ENCODE results near the gene AK9.

The AK9 gene

DNA sequence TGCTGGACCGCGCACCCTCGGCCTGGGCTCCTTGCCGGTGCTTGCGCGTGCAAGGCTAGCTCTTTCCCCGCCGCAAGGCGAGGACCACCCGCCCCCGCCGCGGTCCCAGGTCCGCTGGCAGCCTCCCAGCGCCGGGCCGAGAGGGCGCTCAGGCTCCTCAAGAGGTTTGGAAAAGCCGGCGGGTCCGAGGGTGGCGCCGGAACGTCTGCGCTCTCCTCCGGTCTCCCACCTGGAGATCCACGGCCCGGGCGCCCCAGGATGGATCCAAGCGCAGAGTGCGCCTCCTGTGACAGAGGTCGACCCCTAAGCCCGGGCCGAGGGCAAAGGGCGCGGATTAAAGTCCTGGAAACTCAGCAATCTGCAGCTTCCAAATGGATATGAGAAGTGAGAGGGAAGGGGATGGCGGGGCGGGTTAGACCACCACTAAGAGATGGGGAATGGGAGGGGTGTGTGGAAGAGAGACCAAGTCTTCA is 234.9 kb downstream of the AK9 start:
- peak overlapping the region; percentile 79 for H3K4me3 ChIP-seq (ENCODE audit: low read depth, low read length, poor library complexity, severe bottlenecking)
- peaks cover 10% of the 10 kb centered on the region; the same call in 1 of the 2 replicates for H3F3A ChIP-seq (ENCODE audit: insufficient read depth, low read length)
- peaks cover 19% of the 10 kb centered on the region for H3K36me3 ChIP-seq (ENCODE audit: insufficient read depth, low read length)
- no peak overlapping the region for H2AFZ ChIP-seq (ENCODE audit: low read length)
- H3K79me2 ChIP-seq (ENCODE audit: insufficient read depth, low read length), result no peaks in the 10 kb centered on the region
- H3K27ac ChIP-seq (ENCODE audit: low read depth, low read length, poor library complexity, severe bottlenecking), result peak overlapping the region; percentile 62
- peak overlapping the region; percentile 70 for H3K4me2 ChIP-seq (ENCODE audit: low read length)
- no peaks in the 10 kb centered on the region for H3K9me2 ChIP-seq (ENCODE audit: low read depth, low read length)
- H3K4me1 ChIP-seq (ENCODE audit: insufficient read depth, low read length, severe bottlenecking), result peaks cover 48% of the 10 kb centered on the region
- H3K27me3 ChIP-seq (ENCODE audit: insufficient read depth, low read length), result no peaks in the 10 kb centered on the region
- H4K20me1 ChIP-seq (ENCODE audit: insufficient read depth, low read length), result no peaks in the 10 kb centered on the region
- H3K9me3 ChIP-seq (ENCODE audit: low read length), result no peaks in the 10 kb centered on the region
- TF ChIP-seq, protein P1, sequence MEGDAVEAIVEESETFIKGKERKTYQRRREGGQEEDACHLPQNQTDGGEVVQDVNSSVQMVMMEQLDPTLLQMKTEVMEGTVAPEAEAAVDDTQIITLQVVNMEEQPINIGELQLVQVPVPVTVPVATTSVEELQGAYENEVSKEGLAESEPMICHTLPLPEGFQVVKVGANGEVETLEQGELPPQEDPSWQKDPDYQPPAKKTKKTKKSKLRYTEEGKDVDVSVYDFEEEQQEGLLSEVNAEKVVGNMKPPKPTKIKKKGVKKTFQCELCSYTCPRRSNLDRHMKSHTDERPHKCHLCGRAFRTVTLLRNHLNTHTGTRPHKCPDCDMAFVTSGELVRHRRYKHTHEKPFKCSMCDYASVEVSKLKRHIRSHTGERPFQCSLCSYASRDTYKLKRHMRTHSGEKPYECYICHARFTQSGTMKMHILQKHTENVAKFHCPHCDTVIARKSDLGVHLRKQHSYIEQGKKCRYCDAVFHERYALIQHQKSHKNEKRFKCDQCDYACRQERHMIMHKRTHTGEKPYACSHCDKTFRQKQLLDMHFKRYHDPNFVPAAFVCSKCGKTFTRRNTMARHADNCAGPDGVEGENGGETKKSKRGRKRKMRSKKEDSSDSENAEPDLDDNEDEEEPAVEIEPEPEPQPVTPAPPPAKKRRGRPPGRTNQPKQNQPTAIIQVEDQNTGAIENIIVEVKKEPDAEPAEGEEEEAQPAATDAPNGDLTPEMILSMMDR (IDR thresholded peaks at IDR 0.05; ENCODE audit: low read length), result no peak
- TF ChIP-seq EZH2 (IDR thresholded peaks at IDR 0.05; ENCODE audit: borderline replicate concordance, low read length), result no peak
- peak overlapping the region; percentile 63 for H3K9ac ChIP-seq (ENCODE audit: low read length)

DNA sequence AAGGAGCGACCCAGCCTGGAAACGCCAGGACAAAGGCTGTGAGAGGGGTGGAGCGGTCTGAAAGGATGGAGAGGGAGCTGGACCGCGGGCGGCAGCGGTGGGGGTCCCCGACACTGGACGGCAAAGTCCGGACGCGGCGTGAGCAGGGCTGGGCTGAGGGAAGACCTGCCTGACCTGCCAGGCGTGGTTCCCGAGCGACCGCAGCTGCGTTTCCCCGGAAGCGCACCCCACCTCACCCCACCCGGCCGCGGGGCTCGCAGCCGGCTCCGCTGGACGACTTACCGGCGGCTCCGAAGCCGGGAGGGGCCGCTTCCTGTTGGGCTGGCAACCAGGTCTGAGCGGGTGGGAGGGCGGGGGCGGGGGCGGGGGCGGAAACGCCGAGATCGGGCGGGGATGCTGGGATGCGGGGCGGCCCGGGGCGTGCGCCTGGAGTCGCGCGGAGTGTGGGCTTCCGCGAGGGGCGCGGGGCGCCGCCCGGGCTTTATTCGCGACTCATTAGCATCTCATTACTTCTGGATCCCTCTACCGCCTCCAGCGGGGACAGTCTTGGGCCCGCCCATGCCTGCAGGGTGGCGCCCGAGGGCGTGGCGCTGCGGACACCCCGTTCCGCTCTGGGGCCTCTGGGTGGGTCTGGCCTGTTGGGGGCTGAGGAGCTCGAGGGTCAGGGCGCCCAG is 235.4 kb downstream of the AK9 start, which contains the start of gene MICAL1:
MICAL1 (minus strand) TSS at position 336 of the 674 bp plus-strand sequence. CDS start 1,576 bp downstream, outside the sequence.
- Histone ChIP-seq H3K9ac (ENCODE audit: low read length) (peak within 1 kb of the TSS; percentile 81), H3K4me1 (ENCODE audit: insufficient read depth, low read length, severe bottlenecking) (peaks cover 48% of the 10 kb centered on the region)

DNA sequence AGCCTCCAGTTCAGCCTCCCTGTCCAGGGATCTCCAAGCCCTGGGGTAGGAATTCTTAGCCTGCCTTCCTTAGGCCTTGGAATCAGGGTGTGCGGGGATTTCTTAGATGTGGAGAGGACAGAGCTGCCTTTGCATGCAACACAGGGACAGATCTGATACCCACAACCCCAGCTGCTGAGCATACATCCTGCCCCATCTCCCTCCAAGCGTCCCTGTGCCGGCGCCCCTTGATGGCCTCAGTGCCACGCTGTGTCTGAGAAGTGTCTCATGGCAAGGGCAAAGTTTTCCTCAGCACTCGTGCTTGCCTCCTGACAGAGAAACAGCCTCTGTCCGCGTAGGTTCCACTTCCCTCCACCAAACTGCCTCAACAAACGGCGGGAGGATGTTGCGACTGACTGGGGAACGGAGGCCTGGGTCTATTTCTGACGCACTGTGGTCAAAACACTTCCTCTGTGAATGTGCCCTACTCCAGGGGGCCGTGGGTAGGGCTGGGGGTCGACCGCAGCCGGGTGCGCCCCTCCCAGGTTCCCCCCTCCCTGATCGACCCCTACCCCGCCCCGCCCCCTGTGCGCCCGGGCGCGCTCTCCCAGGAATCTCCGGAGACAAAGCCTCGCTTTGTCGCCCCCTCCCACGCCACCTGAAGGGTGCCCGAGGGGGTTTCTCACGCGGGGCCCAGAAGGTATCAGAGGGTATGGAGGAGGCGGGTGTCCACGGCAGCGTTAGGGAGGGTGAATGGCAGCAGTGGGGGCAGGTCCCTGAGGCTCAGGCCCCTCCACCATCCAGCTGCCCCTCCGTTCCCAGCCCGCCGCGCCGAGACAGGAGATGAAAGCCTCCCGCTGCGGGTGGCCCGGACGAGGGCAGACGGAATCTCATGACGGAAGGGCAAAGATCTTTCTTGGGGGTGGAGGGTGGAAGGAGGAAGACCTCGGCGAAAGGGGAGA is 236.2 kb downstream of the AK9 start:
- Histone ChIP-seq H3K9me2 (ENCODE audit: low read depth, low read length) (no peaks in the 10 kb centered on the region), H3K79me2 (ENCODE audit: insufficient read depth, low read length) (no peaks in the 10 kb centered on the region), H3K27me3 (ENCODE audit: insufficient read depth, low read length) (no peaks in the 10 kb centered on the region), H4K20me1 (ENCODE audit: insufficient read depth, low read length) (no peaks in the 10 kb centered on the region), H3K4me1 (ENCODE audit: insufficient read depth, low read length, severe bottlenecking) (peaks cover 48% of the 10 kb centered on the region), H3K4me3 (ENCODE audit: low read depth, low read length, poor library complexity, severe bottlenecking) (peak overlapping the region; percentile 79), H2AFZ (ENCODE audit: low read length) (no peak overlapping the region), H3K9ac (ENCODE audit: low read length) (peak overlapping the region; percentile 81), H3K27ac (ENCODE audit: low read depth, low read length, poor library complexity, severe bottlenecking) (peak overlapping the region; percentile 88), H3K4me2 (ENCODE audit: low read length) (peak overlapping the region; percentile 81), H3K36me3 (ENCODE audit: insufficient read depth, low read length) (peaks cover 20% of the 10 kb centered on the region; the same call in 1 of the 2 replicates), H3F3A (ENCODE audit: insufficient read depth, low read length) (peaks cover 7% of the 10 kb centered on the region; the same call in 1 of the 2 replicates), H3K9me3 (ENCODE audit: low read length) (no peaks in the 10 kb centered on the region)
- TF ChIP-seq, protein P1 (IDR thresholded peaks at IDR 0.05; ENCODE audit: low read length), result no peak

More for the DNA sequence above, 235.4 kb downstream of the AK9 start, which contains the start of gene MICAL1:
- Histone ChIP-seq H4K20me1 (ENCODE audit: insufficient read depth, low read length) (no peaks in the 10 kb centered on the region), H3K79me2 (ENCODE audit: insufficient read depth, low read length) (no peaks in the 10 kb centered on the region), H3F3A (ENCODE audit: insufficient read depth, low read length) (peaks cover 10% of the 10 kb centered on the region; the same call in 1 of the 2 replicates), H3K27me3 (ENCODE audit: insufficient read depth, low read length) (no peaks in the 10 kb centered on the region), H2AFZ (ENCODE audit: low read length) (no peak within 1 kb of the TSS), H3K27ac (ENCODE audit: low read depth, low read length, poor library complexity, severe bottlenecking) (peak within 1 kb of the TSS; percentile 88), H3K9me3 (ENCODE audit: low read length) (no peaks in the 10 kb centered on the region), H3K36me3 (ENCODE audit: insufficient read depth, low read length) (peaks cover 20% of the 10 kb centered on the region; the same call in 1 of the 2 replicates), H3K4me2 (ENCODE audit: low read length) (peak within 1 kb of the TSS; percentile 81), H3K9me2 (ENCODE audit: low read depth, low read length) (no peaks in the 10 kb centered on the region), H3K4me3 (ENCODE audit: low read depth, low read length, poor library complexity, severe bottlenecking) (peak within 1 kb of the TSS; percentile 79)
- TF ChIP-seq, protein P1 (IDR thresholded peaks at IDR 0.05; ENCODE audit: low read length), result peak; percentile 28
- no peak for TF ChIP-seq EZH2 (IDR thresholded peaks at IDR 0.05; ENCODE audit: borderline replicate concordance, low read length)
